Skeletal muscle tissue (tissue), 4 donors: ENCODE results near the gene ZBTB7C. TPM values are rescaled to one million over a fixed set of nuclear protein-coding genes. Genes with fewer than 3 reads are reported as not detected.

Source experiments
- H3K27ac ChIP-seq: one replicate; pipeline ENCODE4 v1.7.0; 2013; ENCODE audit warnings: mild to moderate bottlenecking, low read depth, low read length, inconsistent platforms
- H3K27me3 ChIP-seq, 3 donors: one replicate each; pipeline ENCODE4 v1.7.0; 2013; ENCODE audit warnings: low read length in 3 of 3; ENCODE audit not compliant: control insufficient read depth in 3 of 3, insufficient read depth in 3 of 3
- H3K36me3 ChIP-seq, 3 donors: one replicate each; pipeline ENCODE4 v1.7.0; 2013; ENCODE audit warnings: low read length in 3 of 3; ENCODE audit not compliant: control insufficient read depth in 3 of 3, insufficient read depth in 3 of 3
- H3K4me1 ChIP-seq, 3 donors: one replicate each; pipeline ENCODE4 v1.7.0; 2013; ENCODE audit warnings: low read length in 3 of 3, mild to moderate bottlenecking in 3 of 3; ENCODE audit not compliant: control insufficient read depth in 3 of 3, insufficient read depth in 3 of 3
- H3K4me3 ChIP-seq, 3 donors: one replicate each; pipeline ENCODE4 v1.7.0; 2013; ENCODE audit warnings: low read length in 3 of 3
- H3K9ac ChIP-seq, 3 donors: one replicate each; pipeline ENCODE4 v1.7.0; 2013; ENCODE audit warnings: low read length in 3 of 3, mild to moderate bottlenecking in 3 of 3, moderate library complexity in 2 of 3, low read depth in 1 of 3
- H3K9me3 ChIP-seq, 3 donors: one replicate each; pipeline ENCODE4 v1.7.0; 2013; ENCODE audit warnings: low read length in 3 of 3; ENCODE audit not compliant: control insufficient read depth in 3 of 3
- total RNA-seq: library from RNA; depleted of rRNA; stranded (reverse); fragments of >200 nt; gene quantifications from one replicate; pipeline ENCODE4 v1.2.3, GENCODE V29; 2014
- donor health status: Osteomylitis.

ZBTB7C gene
- 2.6 TPM for total RNA-seq

- Histone ChIP-seq H3K27ac (peak within 1 kb of the TSS; percentile 64), H3K36me3 (no peaks in the 10 kb centered on the region), H3K9ac (peak within 1 kb of the TSS; percentile 63 to 82 (median 77)), H3K9me3 (no peaks in the 10 kb centered on the region), H3K4me1 (peaks cover 11 to 20% (median 16%) of the 10 kb centered on the region in 3 donors), H3K4me3 (peak within 1 kb of the TSS; percentile 78 to 87 (median 87)), H3K27me3 (peaks cover 16 to 34% (median 18%) of the 10 kb centered on the region in 3 donors)
Measured at GRCh38 chr18:48408727-48409590, at the start of gene ZBTB7C. Gene ZBTB7C (minus strand): TSS chr18:48409383.

- H3K9me3 ChIP-seq, result no peaks in the 10 kb centered on the region
- H3K4me1 ChIP-seq, result peaks cover 2 to 5% (median 5%) of the 10 kb centered on the region in 3 donors
- no peaks in the 10 kb centered on the region for H3K36me3 ChIP-seq
- H3K27me3 ChIP-seq, result peaks cover 0 to 3% (median 0%) of the 10 kb centered on the region in 3 donors
- no peak overlapping the region for H3K9ac ChIP-seq
- H3K4me3 ChIP-seq, result no peak overlapping the region
- no peak overlapping the region for H3K27ac ChIP-seq
Measured at GRCh38 chr18:48456838-48457237, 47.7 kb upstream of the ZBTB7C start.

- Histone ChIP-seq H3K27me3 (peaks cover 0 to 3% (median 0%) of the 10 kb centered on the region in 3 donors), H3K27ac (no peak overlapping the region), H3K9me3 (no peaks in the 10 kb centered on the region), H3K4me1 (peaks cover 2 to 5% (median 5%) of the 10 kb centered on the region in 3 donors), H3K9ac (no peak overlapping the region), H3K4me3 (no peak overlapping the region), H3K36me3 (no peaks in the 10 kb centered on the region)
Measured at GRCh38 chr18:48455555-48456478, 46.6 kb upstream of the ZBTB7C start.

- H3K27me3 ChIP-seq, result peaks cover 0 to 3% (median 0%) of the 10 kb centered on the region in 3 donors
Measured at GRCh38 chr18:48454261-48454757, 45.1 kb upstream of the ZBTB7C start.

GRCh38 chr18:48453330-48454066, 44.3 kb upstream of the ZBTB7C start:
- Histone ChIP-seq H3K36me3 (no peaks in the 10 kb centered on the region), H3K9me3 (no peaks in the 10 kb centered on the region), H3K27me3 (peaks cover 0 to 3% (median 0%) of the 10 kb centered on the region in 3 donors), H3K27ac (no peak overlapping the region), H3K4me1 (peaks cover 2 to 5% (median 5%) of the 10 kb centered on the region in 3 donors), H3K9ac (no peak overlapping the region), H3K4me3 (no peak overlapping the region)

More at GRCh38 chr18:48454261-48454757, 45.1 kb upstream of the ZBTB7C start:
- Histone ChIP-seq H3K36me3 (no peaks in the 10 kb centered on the region), H3K4me3 (no peak overlapping the region), H3K4me1 (peaks cover 2 to 5% (median 5%) of the 10 kb centered on the region in 3 donors), H3K9me3 (no peaks in the 10 kb centered on the region), H3K9ac (no peak overlapping the region), H3K27ac (no peak overlapping the region)

- H3K9me3 ChIP-seq, result no peaks in the 10 kb centered on the region
- no peak overlapping the region for H3K27ac ChIP-seq
- peaks cover 2 to 5% (median 5%) of the 10 kb centered on the region in 3 donors for H3K4me1 ChIP-seq
- H3K36me3 ChIP-seq, result no peaks in the 10 kb centered on the region
- H3K9ac ChIP-seq, result no peak overlapping the region
- peaks cover 0 to 3% (median 0%) of the 10 kb centered on the region in 3 donors for H3K27me3 ChIP-seq
- H3K4me3 ChIP-seq, result no peak overlapping the region
Measured at GRCh38 chr18:48452861-48453323, 43.7 kb upstream of the ZBTB7C start.

GRCh38 chr18:48450685-48451084, 41.5 kb upstream of the ZBTB7C start:
- Histone ChIP-seq H3K4me1 (peaks cover 6 to 10% (median 7%) of the 10 kb centered on the region in 3 donors), H3K27me3 (no peaks in the 10 kb centered on the region), H3K36me3 (no peaks in the 10 kb centered on the region), H3K9ac (no peak overlapping the region), H3K4me3 (no peak overlapping the region), H3K9me3 (no peaks in the 10 kb centered on the region), H3K27ac (no peak overlapping the region)

- Histone ChIP-seq H3K4me3 (peak overlapping the region in 2 of 3 donors; percentile 52 to 54), H3K27me3 (no peaks in the 10 kb centered on the region), H3K27ac (no peak overlapping the region), H3K9me3 (no peaks in the 10 kb centered on the region), H3K4me1 (peaks cover 11 to 13% (median 13%) of the 10 kb centered on the region in 3 donors), H3K9ac (peak overlapping the region in 1 of 3 donors; percentile 47), H3K36me3 (no peaks in the 10 kb centered on the region)
Measured at GRCh38 chr18:48446582-48447225, 37.5 kb upstream of the ZBTB7C start.

GRCh38 chr18:48445540-48445939, 36.4 kb upstream of the ZBTB7C start:
- peaks cover 23 to 25% (median 24%) of the 10 kb centered on the region in 3 donors for H3K4me1 ChIP-seq
- H3K27ac ChIP-seq, result no peak overlapping the region
- H3K9me3 ChIP-seq, result no peaks in the 10 kb centered on the region
- H3K9ac ChIP-seq, result no peak overlapping the region
- H3K27me3 ChIP-seq, result no peaks in the 10 kb centered on the region
- no peak overlapping the region for H3K4me3 ChIP-seq
- H3K36me3 ChIP-seq, result no peaks in the 10 kb centered on the region
